ENCODE data around the gene CRBN.

Gene CRBN

GRCh38 chr3:3110299-3110630, 69.2 kb downstream of the CRBN start, which contains the start of gene IL5RA:
IL5RA (minus strand) TSS chr3:3110374; CDS start chr3:3104984, 5,390 bp downstream.
- DNase-seq (ENCODE audit: low read depth, low spot score), result no peak
- TF ChIP-seq CTCF (IDR thresholded peaks at IDR 0.05; ENCODE audit: low read depth, low read length), result no peak
- H3K4me3 ChIP-seq (ENCODE audit: low read depth, low read length), result no peak within 1 kb of the TSS
- in situ Hi-C loops (cut with HindIII; ENCODE audit: low sequenced_read_pairs), result no loop called here

- in situ Hi-C loops (cut with HindIII; ENCODE audit: low sequenced_read_pairs), result no loop called here
- no peak for TF ChIP-seq CTCF (IDR thresholded peaks at IDR 0.05; ENCODE audit: low read depth, low read length)
- DNase-seq (ENCODE audit: low read depth, low spot score), result no peak
- no peak overlapping the region for H3K4me3 ChIP-seq (ENCODE audit: low read depth, low read length)
Observed at GRCh38 chr3:3109407-3110298, 69.8 kb downstream of the CRBN start.

GRCh38 chr3:3107858-3108257, 71.6 kb downstream of the CRBN start:
- in situ Hi-C loops (cut with HindIII; ENCODE audit: low sequenced_read_pairs), result no loop called here
- H3K4me3 ChIP-seq (ENCODE audit: low read depth, low read length), result no peak overlapping the region
- TF ChIP-seq CTCF (IDR thresholded peaks at IDR 0.05; ENCODE audit: low read depth, low read length), result no peak
- DNase-seq (ENCODE audit: low read depth, low spot score), result no peak

GRCh38 chr3:3107181-3107580, 72.3 kb downstream of the CRBN start:
- DNase-seq (ENCODE audit: low read depth, low spot score), result no peak
- TF ChIP-seq CTCF (IDR thresholded peaks at IDR 0.05; ENCODE audit: low read depth, low read length), result no peak
- in situ Hi-C loops (cut with HindIII; ENCODE audit: low sequenced_read_pairs), result no loop called here
- no peak overlapping the region for H3K4me3 ChIP-seq (ENCODE audit: low read depth, low read length)

- no peak for DNase-seq (ENCODE audit: low read depth, low spot score)
- no peak for TF ChIP-seq CTCF (IDR thresholded peaks at IDR 0.05; ENCODE audit: low read depth, low read length)
- in situ Hi-C loops (cut with HindIII; ENCODE audit: low sequenced_read_pairs), result no loop called here
- H3K4me3 ChIP-seq (ENCODE audit: low read depth, low read length), result no peak overlapping the region
Observed at GRCh38 chr3:3105815-3106214, 73.7 kb downstream of the CRBN start.

- DNase-seq (ENCODE audit: low read depth, low spot score), result no peak
- H3K4me3 ChIP-seq (ENCODE audit: low read depth, low read length), result no peak overlapping the region
- no peak for TF ChIP-seq CTCF (IDR thresholded peaks at IDR 0.05; ENCODE audit: low read depth, low read length)
- in situ Hi-C loops (cut with HindIII; ENCODE audit: low sequenced_read_pairs), result no loop called here
Observed at GRCh38 chr3:3105246-3105645, 74.2 kb downstream of the CRBN start.

All from astrocyte of the spinal cord (primary cell).